ENCODE results near the gene HTR3A.

HTR3A gene

GRCh38 chr11:114019046-114019445 lies 44.1 kb downstream of the HTR3A start:
- DNase-seq (ENCODE audit: low spot score): no peak

DNA sequence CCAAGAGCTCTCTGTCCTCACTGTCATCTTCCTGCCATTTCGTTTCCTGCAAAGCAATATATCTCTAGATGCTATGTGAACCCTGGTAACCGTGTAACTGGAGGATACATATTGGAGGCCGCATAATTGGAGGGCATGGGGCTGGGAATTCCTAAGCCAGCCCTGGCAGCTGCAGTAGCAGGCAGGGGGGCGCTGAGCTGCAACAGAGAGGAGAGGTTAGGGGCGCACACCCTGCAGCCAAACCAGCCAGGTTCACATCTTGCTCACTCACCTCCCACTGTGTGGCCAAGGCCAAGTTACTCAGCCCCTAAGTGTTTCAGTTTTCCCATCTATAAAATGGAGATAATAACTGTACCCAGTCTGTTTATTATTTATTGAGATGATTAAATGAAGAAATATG lies 44.7 kb downstream of the HTR3A start:
- DNase-seq (ENCODE audit: low spot score): no peak

DNA sequence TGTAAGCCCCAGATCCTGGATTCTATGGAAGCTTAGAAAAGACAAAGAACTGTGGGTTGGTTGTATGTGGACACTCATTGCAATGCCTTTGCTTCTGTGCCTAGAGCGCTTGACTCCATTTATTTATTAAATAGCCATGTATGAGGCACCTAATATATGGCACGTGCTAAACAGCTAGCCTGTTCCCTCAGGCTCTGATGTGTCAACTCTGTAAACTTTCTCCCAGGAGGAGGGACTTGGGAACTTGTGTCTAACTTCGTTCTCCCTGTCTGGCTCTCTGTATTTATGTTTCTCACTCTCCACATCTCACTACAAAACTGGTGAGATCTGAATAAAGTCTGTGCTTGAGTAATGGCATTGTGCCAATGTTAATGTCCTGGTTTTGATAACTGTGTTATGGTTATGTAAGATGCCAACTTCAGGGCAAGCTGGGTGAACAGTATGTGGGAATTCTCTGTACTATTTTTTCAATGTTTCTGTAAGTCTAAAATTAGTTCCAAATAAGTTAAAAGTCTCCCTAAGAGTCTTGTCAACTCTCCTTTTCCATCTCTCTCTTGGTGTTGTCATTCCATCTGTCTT lies 50.5 kb downstream of the HTR3A start:
- DNase-seq (ENCODE audit: low spot score): no peak

DNA sequence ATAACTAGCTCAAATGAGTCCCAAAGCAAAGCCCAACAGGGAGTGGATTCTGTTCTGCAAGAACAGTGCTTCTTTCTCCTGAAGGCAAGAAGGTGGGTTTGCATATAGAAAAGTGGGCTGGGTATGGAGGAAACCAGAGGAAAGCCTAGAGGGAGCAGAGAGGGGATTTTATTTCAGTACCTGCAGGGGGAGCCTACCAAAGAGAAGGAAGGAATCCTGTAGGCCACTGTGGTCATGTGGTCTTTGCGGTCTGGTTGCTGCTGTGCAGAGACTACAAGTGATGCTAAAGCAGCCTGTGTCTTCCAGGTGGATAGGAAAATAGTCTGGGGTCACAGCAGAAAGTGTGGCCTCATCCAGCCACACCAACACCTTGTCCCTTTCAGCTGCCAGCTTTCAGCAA lies 51.4 kb downstream of the HTR3A start:
- DNase-seq (ENCODE audit: low spot score): no peak

- DNase-seq (ENCODE audit: low spot score): no peak
Observed at GRCh38 chr11:114027391-114027790, 52.5 kb downstream of the HTR3A start.

- DNase-seq (ENCODE audit: low spot score): no peak
Observed at GRCh38 chr11:114027926-114028325, 53.0 kb downstream of the HTR3A start.

DNA sequence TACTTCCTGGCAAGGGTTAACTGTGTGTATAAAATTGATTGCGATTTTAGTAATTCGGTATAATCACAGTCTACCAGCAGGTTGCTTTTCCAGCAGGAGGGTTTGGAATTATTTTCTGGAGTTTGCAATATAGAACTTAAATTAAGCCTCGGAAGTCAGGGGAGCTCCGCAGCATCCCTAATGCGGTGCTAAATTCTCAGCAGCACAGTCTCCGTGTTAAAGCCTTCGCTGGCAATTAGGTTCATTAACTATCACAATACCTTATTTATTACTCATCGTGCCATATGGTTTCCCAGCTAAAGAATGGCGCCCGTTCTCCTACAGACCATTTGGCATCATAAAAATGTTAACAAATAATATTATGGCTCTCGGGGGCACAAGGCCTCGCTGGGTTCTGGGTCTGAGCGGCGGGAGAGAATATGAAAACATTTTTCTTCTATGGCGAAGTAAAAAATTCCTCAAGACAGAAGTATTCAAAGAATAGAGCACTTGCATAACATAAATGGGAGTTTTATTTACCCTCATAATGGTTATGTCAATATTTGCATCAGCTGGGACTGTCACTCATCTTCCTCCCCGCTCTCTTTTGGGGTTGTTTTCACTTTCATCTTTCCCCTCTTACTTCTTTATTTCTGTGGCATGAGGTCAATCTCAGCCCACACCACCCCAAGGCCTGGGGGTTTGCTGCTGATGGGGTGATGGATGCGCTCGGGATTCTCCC lies 56.5 kb downstream of the HTR3A start:
- no peak for DNase-seq (ENCODE audit: low spot score)

- no peak for DNase-seq (ENCODE audit: low spot score)
Observed at GRCh38 chr11:114031967-114032320, 57.0 kb downstream of the HTR3A start.

DNA sequence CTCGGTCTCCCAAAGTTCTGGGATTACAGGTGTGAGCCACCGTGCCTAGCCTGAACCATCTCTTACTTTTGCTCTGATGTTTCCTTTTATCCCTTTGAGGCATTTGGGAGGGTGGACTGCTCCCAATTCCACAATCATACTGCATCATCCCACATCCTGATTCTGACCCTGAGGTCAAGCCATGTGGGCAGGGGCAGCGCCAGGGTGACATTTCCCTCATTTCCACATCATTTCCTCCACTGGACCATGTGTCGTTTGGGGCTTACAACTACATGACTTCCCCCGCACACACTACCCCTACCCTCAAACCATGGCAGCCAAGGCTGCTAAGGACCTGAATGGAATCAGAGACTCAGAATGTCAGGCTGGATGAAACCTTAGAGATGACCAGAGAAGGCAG lies 58.2 kb downstream of the HTR3A start:
- DNase-seq (ENCODE audit: low spot score): no peak

DNA sequence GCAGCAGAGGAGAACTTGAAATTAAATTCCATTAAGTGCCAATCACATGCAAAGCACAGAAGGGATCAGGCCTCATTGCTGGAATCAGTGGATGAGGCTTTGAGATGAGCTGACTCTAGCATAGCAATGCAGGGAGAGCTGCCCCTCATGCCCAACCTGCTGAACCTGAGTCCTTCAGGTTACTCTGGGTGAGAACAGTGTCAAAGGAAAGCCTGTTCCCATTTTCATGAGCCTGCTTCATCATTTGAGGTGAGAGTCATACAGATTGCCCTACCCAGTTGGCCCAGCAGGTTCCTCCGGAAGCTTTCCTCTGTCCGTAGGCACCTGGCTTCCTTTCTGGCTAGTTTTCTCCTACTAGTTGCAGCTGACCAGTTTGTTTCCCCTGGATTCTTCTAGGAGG lies 58.7 kb downstream of the HTR3A start:
- DNase-seq (ENCODE audit: low spot score): no peak

DNA sequence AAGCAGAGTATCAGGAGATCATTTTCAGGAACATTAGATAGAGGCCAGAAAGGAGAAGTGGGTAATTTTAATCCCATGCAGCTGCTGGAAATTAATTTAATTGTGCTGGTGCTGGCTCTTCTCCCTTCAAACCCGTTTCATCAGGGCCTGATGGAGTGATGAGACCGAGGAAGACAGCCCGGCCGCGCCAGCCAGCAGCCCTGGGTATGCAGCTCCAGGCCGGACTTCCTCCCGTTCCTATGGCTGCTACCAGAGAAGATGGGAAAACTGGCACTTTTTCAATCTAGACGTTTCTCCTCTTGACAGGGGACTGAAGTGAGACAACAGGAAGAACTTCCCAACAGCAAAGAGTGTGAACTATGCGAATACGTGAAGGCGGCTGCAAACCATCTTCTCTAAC lies 60.0 kb downstream of the HTR3A start:
- no peak for DNase-seq (ENCODE audit: low spot score)

DNA sequence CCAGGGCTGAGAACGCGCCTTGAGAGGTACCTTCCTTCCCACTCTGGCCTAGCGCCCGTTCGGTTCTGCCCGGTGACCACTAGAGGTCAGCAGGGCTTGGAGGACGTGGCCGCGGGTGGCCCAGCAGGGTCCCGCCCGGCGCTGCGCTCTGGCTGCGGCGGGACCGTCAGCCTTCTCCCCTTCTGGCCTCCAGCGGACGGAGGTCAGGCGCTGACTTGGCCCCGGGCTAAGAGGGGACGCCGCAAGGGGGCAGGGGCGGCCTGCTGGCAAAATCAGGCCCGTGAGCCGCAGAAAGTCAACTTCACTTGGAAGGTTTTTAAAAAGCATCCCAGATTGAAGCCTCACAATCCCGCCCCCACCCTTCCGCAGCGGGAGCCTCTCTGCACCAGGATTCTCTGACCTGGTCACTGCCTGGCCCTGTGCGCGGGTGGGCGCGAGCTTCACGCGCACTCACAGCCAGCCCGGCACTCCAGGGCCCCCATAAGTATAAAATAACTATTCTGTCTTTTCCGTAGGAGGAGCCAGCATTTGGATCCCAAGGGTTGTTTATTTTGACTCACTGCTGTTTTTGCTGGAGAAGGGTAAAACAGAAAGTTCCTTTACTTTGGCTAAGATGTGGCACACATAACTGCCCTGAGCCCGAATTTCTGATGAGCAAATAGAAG lies 61.4 kb downstream of the HTR3A start:
- peak; percentile 75 for DNase-seq (ENCODE audit: low spot score)

DNA sequence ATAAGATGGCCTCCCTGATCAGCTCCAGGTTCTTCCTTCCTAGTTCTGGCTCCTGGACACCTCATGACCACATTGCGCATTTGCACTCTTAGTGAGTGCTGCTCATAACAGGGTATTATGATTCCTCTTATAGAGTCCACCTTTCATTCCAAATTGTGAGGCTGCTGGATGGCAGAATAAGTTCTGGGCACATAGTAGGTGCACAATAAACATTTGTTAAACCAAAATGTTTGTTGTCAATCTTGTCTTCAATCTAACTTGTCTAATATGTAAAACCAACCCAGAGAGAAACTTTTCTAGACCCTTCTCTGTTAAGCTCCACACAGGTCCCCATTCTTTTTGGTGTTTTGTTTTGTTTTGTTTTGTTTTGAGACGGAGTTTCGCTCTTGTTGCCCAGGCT lies 62.0 kb downstream of the HTR3A start:
- no peak for DNase-seq (ENCODE audit: low spot score)

- no peak for DNase-seq (ENCODE audit: low spot score)
Observed at GRCh38 chr11:114039551-114039950, 64.6 kb downstream of the HTR3A start.
